SU-DHL-6 (cell line): ENCODE results near the gene MBOAT1.

Source experiments
- H2AFZ ChIP-seq: fragments of 200-600 bp; sonication (generic); 2 replicates; pipeline ENCODE4 v1.6.1; 2014; ENCODE audit warnings: low read depth, mild to moderate bottlenecking, moderate library complexity, mixed read lengths, antibody characterized with exemption, low read length; ENCODE audit not compliant: severe bottlenecking
- H3F3A ChIP-seq: fragments of 200-600 bp; shearing (Covaris generic); 2 replicates; pipeline ENCODE4 v1.6.0; 2016; ENCODE audit warnings: antibody characterized with exemption, mild to moderate bottlenecking; ENCODE audit not compliant: insufficient read depth
- H3K27ac ChIP-seq: fragments of 200-600 bp; sonication (generic); 2 replicates; pipeline ENCODE4 v1.5.1; 2016; ENCODE audit warnings: low read depth, mild to moderate bottlenecking, low read length, moderate library complexity, mixed read lengths
- H3K27me3 ChIP-seq: fragments of 200-600 bp; sonication (generic), shearing (Covaris generic); 2 replicates; pipeline ENCODE4 v1.6.0; 2014; ENCODE audit warnings: mild to moderate bottlenecking, low read length
- H3K36me3 ChIP-seq: fragments of 200-600 bp; sonication (generic); 2 replicates; pipeline ENCODE4 v1.6.1; 2014; ENCODE audit warnings: mild to moderate bottlenecking, low read length, mixed read lengths
- H3K4me2 ChIP-seq: fragments of 300-600, 200-600 bp; shearing (Covaris generic), sonication (generic); 2 replicates; pipeline ENCODE4 v1.6.0; 2014; ENCODE audit warnings: low read length, low read depth, mild to moderate bottlenecking; ENCODE audit not compliant: poor library complexity, severe bottlenecking
- H3K4me3 ChIP-seq: fragments of 200-600 bp; sonication (generic); 2 replicates; pipeline ENCODE4 v1.5.1; 2014; ENCODE audit warnings: antibody characterized with exemption, low read length, mild to moderate bottlenecking, mixed read lengths; ENCODE audit not compliant: insufficient read depth, poor library complexity, severe bottlenecking
- H3K79me2 ChIP-seq: fragments of 200-600 bp; sonication (generic); 2 replicates; pipeline ENCODE4 v1.6.1; 2014; ENCODE audit warnings: mild to moderate bottlenecking, low read length, moderate library complexity; ENCODE audit not compliant: insufficient read depth
- H3K9ac ChIP-seq: fragments of 200-600 bp; sonication (generic); 2 replicates; pipeline ENCODE4 v1.7.0; 2014; ENCODE audit warnings: mild to moderate bottlenecking, low read length
- H3K9me2 ChIP-seq: fragments of 200-600 bp; sonication (generic); replicated peaks from 2 replicates; pipeline ENCODE4 v1.6.1; 2014; ENCODE audit warnings: low read length; ENCODE audit not compliant: insufficient read depth
- H3K9me3 ChIP-seq: fragments of 200-600 bp; sonication (generic); 2 replicates; pipeline ENCODE4 v1.6.1; 2014; ENCODE audit warnings: low read length, mixed read lengths; ENCODE audit not compliant: insufficient read depth
- H4K20me1 ChIP-seq: fragments of 200-600 bp; sonication (generic); 2 replicates; pipeline ENCODE4 v1.6.1; 2014; ENCODE audit warnings: low read depth, mild to moderate bottlenecking, antibody characterized with exemption, low read length, moderate library complexity, mixed read lengths
- CTCF ChIP-seq: fragments of 200-600 bp; sonication (generic); IDR thresholded peaks from one replicate; pipeline ENCODE4 v1.5.1; 2017; ENCODE audit warnings: antibody characterized with exemption, mild to moderate bottlenecking, low read length, moderate library complexity; ENCODE audit not compliant: insufficient read depth, poor library complexity, severe bottlenecking
- EZH2phosphoT487 ChIP-seq: fragments of 200-600 bp; sonication (generic), shearing (Covaris generic); conservative IDR thresholded peaks from 2 replicates; pipeline ENCODE4 v1.6.1; 2018; ENCODE audit warnings: mild to moderate bottlenecking, antibody characterized with exemption, low read length, moderate library complexity, mixed read lengths

MBOAT1 gene

GRCh38 chr6:20104696-20105095 is 107.6 kb downstream of the MBOAT1 start:
- Histone ChIP-seq H3K4me2 (no peak overlapping the region), H3F3A (no peaks in the 10 kb centered on the region), H3K9me3 (no peaks in the 10 kb centered on the region), H3K79me2 (no peaks in the 10 kb centered on the region), H3K9ac (no peak overlapping the region), H2AFZ (no peak overlapping the region), H3K27me3 (no peaks in the 10 kb centered on the region), H3K27ac (no peak overlapping the region), H3K36me3 (no peaks in the 10 kb centered on the region), H4K20me1 (no peaks in the 10 kb centered on the region), H3K9me2 (no peaks in the 10 kb centered on the region), H3K4me3 (no peak overlapping the region)
- TF ChIP-seq CTCF, result no peak
- TF ChIP-seq EZH2phosphoT487, result no peak

- H3K9me3 ChIP-seq, result no peaks in the 10 kb centered on the region
- H3K36me3 ChIP-seq, result no peaks in the 10 kb centered on the region
- H3K27me3 ChIP-seq, result no peaks in the 10 kb centered on the region
- H3K27ac ChIP-seq, result no peak overlapping the region
- H3K9me2 ChIP-seq, result no peaks in the 10 kb centered on the region
- no peaks in the 10 kb centered on the region for H4K20me1 ChIP-seq
- no peaks in the 10 kb centered on the region for H3K79me2 ChIP-seq
- no peak overlapping the region for H2AFZ ChIP-seq
- no peaks in the 10 kb centered on the region for H3F3A ChIP-seq
- H3K4me3 ChIP-seq, result no peak overlapping the region
- no peak overlapping the region for H3K9ac ChIP-seq
- H3K4me2 ChIP-seq, result no peak overlapping the region
- TF ChIP-seq CTCF (no peak), EZH2phosphoT487 (no peak)
Measured at GRCh38 chr6:20102397-20103073, 109.7 kb downstream of the MBOAT1 start.

GRCh38 chr6:20099156-20099555 is 113.1 kb downstream of the MBOAT1 start:
- H2AFZ ChIP-seq, result no peak overlapping the region
- no peaks in the 10 kb centered on the region for H3K9me2 ChIP-seq
- no peaks in the 10 kb centered on the region for H3K36me3 ChIP-seq
- no peaks in the 10 kb centered on the region for H3K27me3 ChIP-seq
- H3K4me3 ChIP-seq, result no peak overlapping the region
- no peak overlapping the region for H3K9ac ChIP-seq
- no peaks in the 10 kb centered on the region for H3K9me3 ChIP-seq
- no peak overlapping the region for H3K27ac ChIP-seq
- H3K4me2 ChIP-seq, result no peak overlapping the region
- H3F3A ChIP-seq, result no peaks in the 10 kb centered on the region
- TF ChIP-seq EZH2phosphoT487, result no peak
- no peak for TF ChIP-seq CTCF
- H3K79me2 ChIP-seq, result no peaks in the 10 kb centered on the region
- H4K20me1 ChIP-seq, result no peaks in the 10 kb centered on the region
